Measurements from ENCODE around the gene TAS1R1.

The TAS1R1 gene

GRCh38 chr1:6600410-6601048, 45.4 kb downstream of the TAS1R1 start:
- Histone ChIP-seq H3K27ac (peak overlapping the region; percentile 50; the same call in 1 of the 2 replicates), H3K4me3 (peak overlapping the region; percentile 93), H3K9me3 (ENCODE audit: low read depth, low read length) (no peaks in the 10 kb centered on the region), H3K9ac (ENCODE audit: insufficient read length) (peak overlapping the region; percentile 83), H3K36me3 (ENCODE audit: insufficient read depth, low read length) (peaks cover 25% of the 10 kb centered on the region; the same call in 1 of the 2 replicates)
- no peak for DNase-seq (ENCODE audit: low read depth, low spot score)
- TF ChIP-seq POLR2AphosphoS5 (IDR thresholded peaks at IDR 0.05; ENCODE audit: borderline replicate concordance, low read depth, low read length) (no peak), FOXP2 (optimal IDR thresholded peaks at IDR 0.05; ENCODE audit: control extremely low read depth, extremely low read length, insufficient read depth) (peak; percentile 18)

- TF ChIP-seq POLR2AphosphoS5 (IDR thresholded peaks at IDR 0.05; ENCODE audit: borderline replicate concordance, low read depth, low read length) (peak; percentile 21; the same call in 1 of the 2 replicates), FOXP2 (optimal IDR thresholded peaks at IDR 0.05; ENCODE audit: control extremely low read depth, extremely low read length, insufficient read depth) (no peak)
- Histone ChIP-seq H3K9ac (ENCODE audit: insufficient read length) (peak overlapping the region; percentile 83), H3K36me3 (ENCODE audit: insufficient read depth, low read length) (peaks cover 19% of the 10 kb centered on the region; the same call in 1 of the 2 replicates), H3K9me3 (ENCODE audit: low read depth, low read length) (no peaks in the 10 kb centered on the region), H3K27ac (peak overlapping the region; percentile 50; the same call in 1 of the 2 replicates), H3K4me3 (peak overlapping the region; percentile 93)
- no peak for DNase-seq (ENCODE audit: low read depth, low spot score)
Measured at GRCh38 chr1:6601049-6601922, 46.2 kb downstream of the TAS1R1 start.

- Histone ChIP-seq H3K27ac (no peak overlapping the region), H3K36me3 (ENCODE audit: insufficient read depth, low read length) (peaks cover 11% of the 10 kb centered on the region; the same call in 1 of the 2 replicates), H3K9me3 (ENCODE audit: low read depth, low read length) (no peaks in the 10 kb centered on the region), H3K9ac (ENCODE audit: insufficient read length) (peak overlapping the region; percentile 83), H3K4me3 (peak overlapping the region; percentile 93)
- no peak for DNase-seq (ENCODE audit: low read depth, low spot score)
- TF ChIP-seq EZH2 (IDR thresholded peaks at IDR 0.05) (no peak), POLR2AphosphoS5 (IDR thresholded peaks at IDR 0.05; ENCODE audit: borderline replicate concordance, low read depth, low read length) (no peak), FOXP2 (optimal IDR thresholded peaks at IDR 0.05; ENCODE audit: control extremely low read depth, extremely low read length, insufficient read depth) (no peak)
Measured at GRCh38 chr1:6601923-6602668, 47.0 kb downstream of the TAS1R1 start.

- TF ChIP-seq EZH2 (IDR thresholded peaks at IDR 0.05) (no peak), POLR2AphosphoS5 (IDR thresholded peaks at IDR 0.05; ENCODE audit: borderline replicate concordance, low read depth, low read length) (peak; percentile 97), FOXP2 (optimal IDR thresholded peaks at IDR 0.05; ENCODE audit: control extremely low read depth, extremely low read length, insufficient read depth) (no peak)
- peak within 1 kb of the TSS; percentile 93 for H3K4me3 ChIP-seq
- peaks cover 5% of the 10 kb centered on the region; the same call in 1 of the 2 replicates for H3K36me3 ChIP-seq (ENCODE audit: insufficient read depth, low read length)
- H3K9ac ChIP-seq (ENCODE audit: insufficient read length): peak within 1 kb of the TSS; percentile 83
- no peaks in the 10 kb centered on the region for H3K9me3 ChIP-seq (ENCODE audit: low read depth, low read length)
- DNase-seq (ENCODE audit: low read depth, low spot score): no peak
- peak within 1 kb of the TSS; percentile 61; the same call in 1 of the 2 replicates for H3K27ac ChIP-seq
Measured at GRCh38 chr1:6602669-6603237, 47.6 kb downstream of the TAS1R1 start, which contains the start of gene KLHL21. Gene KLHL21 (minus strand): TSS chr1:6602869. CDS start chr1:6602817, 52 bp downstream.

GRCh38 chr1:6603238-6603914, 48.3 kb downstream of the TAS1R1 start:
- H3K4me3 ChIP-seq: peak overlapping the region; percentile 93
- no peak for DNase-seq (ENCODE audit: low read depth, low spot score)
- H3K9me3 ChIP-seq (ENCODE audit: low read depth, low read length): no peaks in the 10 kb centered on the region
- no peaks in the 10 kb centered on the region; the same call in 1 of the 2 replicates for H3K36me3 ChIP-seq (ENCODE audit: insufficient read depth, low read length)
- H3K9ac ChIP-seq (ENCODE audit: insufficient read length): peak overlapping the region; percentile 60
- TF ChIP-seq FOXP2 (optimal IDR thresholded peaks at IDR 0.05; ENCODE audit: control extremely low read depth, extremely low read length, insufficient read depth) (no peak), EZH2 (IDR thresholded peaks at IDR 0.05) (no peak)
- peak overlapping the region; percentile 61; the same call in 1 of the 2 replicates for H3K27ac ChIP-seq

- no peak for TF ChIP-seq FOXP2 (optimal IDR thresholded peaks at IDR 0.05; ENCODE audit: control extremely low read depth, extremely low read length, insufficient read depth)
- Histone ChIP-seq H3K9ac (ENCODE audit: insufficient read length) (no peak overlapping the region), H3K36me3 (ENCODE audit: insufficient read depth, low read length) (no peaks in the 10 kb centered on the region; the same call in 1 of the 2 replicates), H3K4me3 (no peak overlapping the region), H3K27ac (peak overlapping the region; percentile 61; the same call in 1 of the 2 replicates), H3K9me3 (ENCODE audit: low read depth, low read length) (no peaks in the 10 kb centered on the region)
- no peak for DNase-seq (ENCODE audit: low read depth, low spot score)
Measured at GRCh38 chr1:6603915-6604558, 48.9 kb downstream of the TAS1R1 start.

Data from SK-N-MC (cell line).